Measurements from ENCODE around the gene VRK1.
A peak's percentile ranks its signal among the peaks of the same experiment; 100 is the strongest.

VRK1 gene

DNA sequence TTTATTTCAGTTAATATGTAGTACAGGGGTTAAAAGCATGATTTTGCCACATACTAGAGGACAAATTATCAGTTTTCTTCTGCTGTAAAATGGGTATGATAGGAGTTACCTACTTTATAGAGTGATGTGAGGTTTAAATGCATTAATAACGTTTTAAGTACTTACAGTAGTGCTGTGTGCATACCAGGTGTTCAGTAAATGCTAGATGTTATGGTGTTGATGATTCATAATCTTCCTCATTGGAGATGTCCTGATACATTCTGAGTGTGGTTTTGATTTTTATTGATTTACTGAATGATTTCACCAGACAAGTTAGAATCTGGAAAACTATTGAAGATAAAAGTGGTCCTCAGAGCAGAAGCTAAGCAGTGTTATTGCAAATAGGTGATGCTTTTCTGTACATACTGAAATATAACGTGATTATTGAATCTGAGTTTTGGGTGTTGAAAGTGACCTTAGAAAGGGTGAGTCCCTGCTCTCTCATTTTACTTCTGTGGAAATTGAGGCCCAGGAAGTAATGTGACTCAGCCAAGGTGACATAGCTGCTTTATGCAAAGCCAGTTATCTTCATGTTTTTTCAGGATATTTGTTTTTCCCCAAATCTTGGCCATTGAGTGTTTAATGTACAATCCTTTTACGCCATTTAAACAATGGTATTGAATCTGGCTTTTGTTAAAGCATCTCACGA, 54.7 kb downstream of the VRK1 start:
- Histone ChIP-seq H2BK12ac (ENCODE audit: low read length) (no peak overlapping the region), H3K4me2 (ENCODE audit: low read length) (no peak overlapping the region), H3K79me1 (ENCODE audit: low read length) (no peaks in the 10 kb centered on the region), H3K9me3 (ENCODE audit: insufficient read depth, low read depth, low read length) (no peaks in the 10 kb centered on the region), H2AFZ (ENCODE audit: insufficient read depth, low read length, poor library complexity) (no peak overlapping the region), H3K4me1 (ENCODE audit: control insufficient read depth in 1 of 2, insufficient read depth in 2 of 2, low read length in 2 of 2) (no peaks in the 10 kb centered on the region), H3K27me3 (ENCODE audit: insufficient read depth, low read length) (no peaks in the 10 kb centered on the region), H3K36me3 (ENCODE audit: control insufficient read depth in 1 of 2, insufficient read depth in 2 of 2, low read length in 2 of 2) (peaks cover 0 to 7% of the 10 kb centered on the region in 2 experiments), H3K4me3 (ENCODE audit: low read depth, low read length) (no peak overlapping the region), H2AK5ac (ENCODE audit: low read length) (no peak overlapping the region), H4K8ac (ENCODE audit: low read depth, low read length) (no peak overlapping the region), H3K18ac (ENCODE audit: low read length) (no peak overlapping the region), H3K23ac (ENCODE audit: low read length) (no peak overlapping the region), H4K12ac (ENCODE audit: low read depth, low read length) (no peak overlapping the region), H3K14ac (ENCODE audit: low read length) (no peak overlapping the region), H3K27ac (ENCODE audit: low read depth, low read length) (no peak overlapping the region), H3K9ac (ENCODE audit: low read length) (no peak overlapping the region), H2BK5ac (ENCODE audit: low read depth, low read length, poor library complexity) (no peak overlapping the region), H4K91ac (ENCODE audit: low read depth, low read length) (no peak overlapping the region), H2BK120ac (ENCODE audit: insufficient read depth, low read length, poor library complexity) (no peak overlapping the region), H3K79me2 (ENCODE audit: control insufficient read depth, insufficient read depth, low read length, poor library complexity) (no peaks in the 10 kb centered on the region), H3K4ac (ENCODE audit: low read depth, low read length) (no peak overlapping the region)
- DNase-seq = no peak
- WGBS (ENCODE audit: extremely low coverage, insufficient coverage, insufficient read length) = no CpG with 5 or more reads among the region's 4 CpGs

- no peaks in the 10 kb centered on the region for H3K9me3 ChIP-seq (ENCODE audit: insufficient read depth, low read depth, low read length)
- no peak overlapping the region for H4K91ac ChIP-seq (ENCODE audit: low read depth, low read length)
Measured at GRCh38 chr14:96852823-96853422, 55.7 kb downstream of the VRK1 start.

GRCh38 chr14:96858643-96859042, 61.5 kb downstream of the VRK1 start:
- Histone ChIP-seq H2BK5ac (ENCODE audit: low read depth, low read length, poor library complexity) (no peak overlapping the region), H3K79me1 (ENCODE audit: low read length) (no peaks in the 10 kb centered on the region), H4K12ac (ENCODE audit: low read depth, low read length) (no peak overlapping the region), H3K14ac (ENCODE audit: low read length) (no peak overlapping the region), H4K91ac (ENCODE audit: low read depth, low read length) (no peak overlapping the region), H3K4ac (ENCODE audit: low read depth, low read length) (no peak overlapping the region), H3K23ac (ENCODE audit: low read length) (no peak overlapping the region), H4K8ac (ENCODE audit: low read depth, low read length) (no peak overlapping the region), H3K4me3 (ENCODE audit: low read depth, low read length) (no peak overlapping the region), H3K4me1 (ENCODE audit: control insufficient read depth in 1 of 2, insufficient read depth in 2 of 2, low read length in 2 of 2) (no peaks in the 10 kb centered on the region), H2AK5ac (ENCODE audit: low read length) (no peak overlapping the region), H3K9ac (ENCODE audit: low read length) (no peak overlapping the region), H3K27me3 (ENCODE audit: insufficient read depth, low read length) (no peaks in the 10 kb centered on the region), H3K36me3 (ENCODE audit: control insufficient read depth in 1 of 2, insufficient read depth in 2 of 2, low read length in 2 of 2) (peaks cover 0 to 2% of the 10 kb centered on the region in 2 experiments), H3K18ac (ENCODE audit: low read length) (no peak overlapping the region), H2BK120ac (ENCODE audit: insufficient read depth, low read length, poor library complexity) (no peak overlapping the region), H3K4me2 (ENCODE audit: low read length) (no peak overlapping the region), H3K27ac (ENCODE audit: low read depth, low read length) (no peak overlapping the region), H2BK12ac (ENCODE audit: low read length) (no peak overlapping the region), H3K9me3 (ENCODE audit: insufficient read depth, low read depth, low read length) (no peaks in the 10 kb centered on the region), H2AFZ (ENCODE audit: insufficient read depth, low read length, poor library complexity) (no peak overlapping the region), H3K79me2 (ENCODE audit: control insufficient read depth, insufficient read depth, low read length, poor library complexity) (no peaks in the 10 kb centered on the region)
- no peak for DNase-seq

More at GRCh38 chr14:96852823-96853422, 55.7 kb downstream of the VRK1 start:
- no peak overlapping the region for H2AK5ac ChIP-seq (ENCODE audit: low read length)
- H4K12ac ChIP-seq (ENCODE audit: low read depth, low read length) = no peak overlapping the region
- peaks cover 0 to 7% of the 10 kb centered on the region in 2 experiments for H3K36me3 ChIP-seq (ENCODE audit: control insufficient read depth in 1 of 2, insufficient read depth in 2 of 2, low read length in 2 of 2)
- H3K4me3 ChIP-seq (ENCODE audit: low read depth, low read length) = no peak overlapping the region
- no peak overlapping the region for H3K23ac ChIP-seq (ENCODE audit: low read length)
- H3K4me1 ChIP-seq (ENCODE audit: control insufficient read depth in 1 of 2, insufficient read depth in 2 of 2, low read length in 2 of 2) = no peaks in the 10 kb centered on the region
- no peak overlapping the region for H3K27ac ChIP-seq (ENCODE audit: low read depth, low read length)
- H3K18ac ChIP-seq (ENCODE audit: low read length) = no peak overlapping the region
- no peak overlapping the region for H3K9ac ChIP-seq (ENCODE audit: low read length)
- WGBS (ENCODE audit: extremely low coverage, insufficient coverage, insufficient read length) = no CpG with 5 or more reads among the region's 4 CpGs
- peak in 1 of 2 donors; percentile 58 for DNase-seq
- H3K79me2 ChIP-seq (ENCODE audit: control insufficient read depth, insufficient read depth, low read length, poor library complexity) = no peaks in the 10 kb centered on the region
- no peak overlapping the region for H2AFZ ChIP-seq (ENCODE audit: insufficient read depth, low read length, poor library complexity)
- no peak overlapping the region for H2BK12ac ChIP-seq (ENCODE audit: low read length)
- no peak overlapping the region for H3K14ac ChIP-seq (ENCODE audit: low read length)
- no peaks in the 10 kb centered on the region for H3K27me3 ChIP-seq (ENCODE audit: insufficient read depth, low read length)
- no peak overlapping the region for H3K4ac ChIP-seq (ENCODE audit: low read depth, low read length)
- no peaks in the 10 kb centered on the region for H3K79me1 ChIP-seq (ENCODE audit: low read length)
- no peak overlapping the region for H3K4me2 ChIP-seq (ENCODE audit: low read length)
- no peak overlapping the region for H2BK120ac ChIP-seq (ENCODE audit: insufficient read depth, low read length, poor library complexity)
- no peak overlapping the region for H4K8ac ChIP-seq (ENCODE audit: low read depth, low read length)
- no peak overlapping the region for H2BK5ac ChIP-seq (ENCODE audit: low read depth, low read length, poor library complexity)

- H2BK120ac ChIP-seq (ENCODE audit: insufficient read depth, low read length, poor library complexity) = no peak overlapping the region
- WGBS (ENCODE audit: extremely low coverage, insufficient coverage, insufficient read length) = no CpG with 5 or more reads among the region's 5 CpGs
- H2BK12ac ChIP-seq (ENCODE audit: low read length) = no peak overlapping the region
- no peak overlapping the region for H2BK5ac ChIP-seq (ENCODE audit: low read depth, low read length, poor library complexity)
- H3K27me3 ChIP-seq (ENCODE audit: insufficient read depth, low read length) = no peaks in the 10 kb centered on the region
- H3K23ac ChIP-seq (ENCODE audit: low read length) = no peak overlapping the region
- no peak overlapping the region for H3K4me3 ChIP-seq (ENCODE audit: low read depth, low read length)
- no peak overlapping the region for H2AFZ ChIP-seq (ENCODE audit: insufficient read depth, low read length, poor library complexity)
- no peak overlapping the region for H3K4ac ChIP-seq (ENCODE audit: low read depth, low read length)
- H3K9ac ChIP-seq (ENCODE audit: low read length) = no peak overlapping the region
- no peak overlapping the region for H3K18ac ChIP-seq (ENCODE audit: low read length)
- DNase-seq = no peak
- no peaks in the 10 kb centered on the region for H3K9me3 ChIP-seq (ENCODE audit: insufficient read depth, low read depth, low read length)
- no peak overlapping the region for H3K27ac ChIP-seq (ENCODE audit: low read depth, low read length)
- H3K79me2 ChIP-seq (ENCODE audit: control insufficient read depth, insufficient read depth, low read length, poor library complexity) = no peaks in the 10 kb centered on the region
- no peak overlapping the region for H3K14ac ChIP-seq (ENCODE audit: low read length)
- H4K8ac ChIP-seq (ENCODE audit: low read depth, low read length) = no peak overlapping the region
- no peaks in the 10 kb centered on the region for H3K36me3 ChIP-seq (ENCODE audit: control insufficient read depth in 1 of 2, insufficient read depth in 2 of 2, low read length in 2 of 2)
- no peaks in the 10 kb centered on the region for H3K4me1 ChIP-seq (ENCODE audit: control insufficient read depth in 1 of 2, insufficient read depth in 2 of 2, low read length in 2 of 2)
- H3K79me1 ChIP-seq (ENCODE audit: low read length) = no peaks in the 10 kb centered on the region
- H2AK5ac ChIP-seq (ENCODE audit: low read length) = no peak overlapping the region
- H3K4me2 ChIP-seq (ENCODE audit: low read length) = no peak overlapping the region
- no peak overlapping the region for H4K12ac ChIP-seq (ENCODE audit: low read depth, low read length)
- H4K91ac ChIP-seq (ENCODE audit: low read depth, low read length) = no peak overlapping the region
Measured at GRCh38 chr14:96861568-96862310, 64.6 kb downstream of the VRK1 start.
